GM13976 (cell line): ENCODE data around the gene ABCG8.

Experiments used
- DNase-seq: peaks from one replicate; pipeline ENCODE4 v3.0.0; 2012; ENCODE audit warnings: low spot score
- CTCF ChIP-seq: IDR thresholded peaks from 2 replicates; pipeline ENCODE4 v1.5.1; 2012; ENCODE audit warnings: borderline replicate concordance, mild to moderate bottlenecking; ENCODE audit not compliant: insufficient read depth; ENCODE audit errors: extremely low read depth, missing control alignments, control extremely low read depth
- in situ Hi-C: fragments of 300-500 bp; cut with MboI; formaldehyde crosslinking; loops from one replicate; pipeline ENCODE4 v1.12.0; 2022; ENCODE audit warnings: low sequenced_read_pairs, mixed read lengths, inconsistent platforms; ENCODE audit not compliant: unreplicated experiment

ABCG8 gene

GRCh38 chr2:43854671-43855070 lies 15.9 kb downstream of the ABCG8 start:
- no peak for TF ChIP-seq CTCF
- in situ Hi-C loops, result no loop called here
- peak; percentile 1 for DNase-seq

DNA sequence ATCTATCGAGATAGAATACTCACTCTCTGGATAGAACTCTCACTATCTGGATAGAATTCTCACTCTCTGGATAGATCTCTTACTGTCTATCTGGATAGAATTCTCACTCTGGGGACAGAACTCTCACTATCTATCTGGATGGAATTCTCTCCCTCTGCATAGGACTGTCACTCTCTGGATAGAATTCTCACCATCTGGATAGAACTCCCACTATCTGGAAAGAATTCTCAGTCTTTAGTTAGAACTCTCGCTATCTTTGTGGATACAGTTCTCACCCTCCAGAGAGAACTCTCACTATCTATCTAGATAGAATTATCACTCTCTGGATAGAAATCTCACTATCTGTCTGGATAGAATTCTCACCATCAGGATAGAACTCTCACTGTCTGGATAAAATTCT lies 16.5 kb downstream of the ABCG8 start:
- TF ChIP-seq CTCF, result no peak
- DNase-seq, result no peak
- in situ Hi-C loops, result no loop called here

GRCh38 chr2:43872151-43872550 lies 33.4 kb downstream of the ABCG8 start:
- in situ Hi-C loops, result no loop called here
- DNase-seq, result no peak
- TF ChIP-seq CTCF, result no peak

- TF ChIP-seq CTCF, result no peak
- peak; percentile 12 for DNase-seq
- in situ Hi-C loops, result no loop called here
Measured at GRCh38 chr2:43874776-43875451, 36.1 kb downstream of the ABCG8 start.

GRCh38 chr2:43877782-43878464 lies 39.2 kb downstream of the ABCG8 start:
- TF ChIP-seq CTCF, result peak; percentile 98
- in situ Hi-C loops, result no loop called here
- peak; percentile 84 for DNase-seq

DNA sequence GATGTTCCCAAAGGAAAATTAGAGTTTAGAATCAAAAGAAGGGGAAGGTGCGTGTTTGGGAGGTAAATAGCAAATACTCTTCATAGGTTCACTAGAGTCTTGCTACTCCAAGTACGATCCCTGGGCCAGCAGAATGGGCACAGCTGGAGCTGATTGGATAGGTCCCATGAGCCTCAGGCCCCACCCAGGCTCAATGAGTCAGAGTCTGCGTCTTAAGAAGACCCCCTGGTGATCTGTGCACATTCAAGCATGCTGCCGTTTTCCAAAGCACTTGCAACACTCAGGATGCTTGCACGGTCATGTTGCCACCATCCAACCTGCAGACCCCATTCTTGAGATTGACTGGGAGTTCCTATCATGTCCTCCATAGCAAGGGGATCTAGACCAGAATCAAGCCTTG lies 40.5 kb downstream of the ABCG8 start:
- DNase-seq, result no peak
- no peak for TF ChIP-seq CTCF
- in situ Hi-C loops, result no loop called here
